WTC11 (cell line): Measurements from ENCODE around the gene TREML2. TPM values are rescaled to one million over a fixed set of nuclear protein-coding genes. Genes with fewer than 3 reads are reported as not detected.

Experiments used
- ATAC-seq: fragments of 200-7000 bp; cut with Tn5 transposase; 2 replicates; pipeline ENCODE4 v1.10.0; 2021; ENCODE audit warnings: mild to moderate bottlenecking, moderate library complexity
- CTCF ChIA-PET: fragments of 300-600 bp; sonication (Branson Sonifier 250); formaldehyde crosslinking; loops from one replicate; lab custom pipeline; 2021; ENCODE audit warnings: antibody characterized with exemption; lab: Charles Lee
- POLR2A ChIA-PET: fragments of 350-600 bp; sonication (Branson Sonifier 250); formaldehyde crosslinking; loops from one replicate; lab custom pipeline; 2021; ENCODE audit warnings: antibody characterized with exemption; lab: Charles Lee
- DNase-seq: peaks from one replicate; pipeline ENCODE4 v3.0.0; 2021; ENCODE audit warnings: low spot score
- H3K27ac Mint-ChIP-seq: 2 replicates; pipeline ENCODE4 v1.8.0; 2021; ENCODE audit warnings: mixed read lengths
- H3K27me3 Mint-ChIP-seq: 2 replicates; pipeline ENCODE4 v1.8.0; 2021; ENCODE audit warnings: low read depth, mild to moderate bottlenecking, moderate library complexity, mixed read lengths
- H3K36me3 Mint-ChIP-seq: 2 replicates; pipeline ENCODE4 v1.8.0; 2021; ENCODE audit warnings: mixed read lengths
- H3K4me1 Mint-ChIP-seq: 2 replicates; pipeline ENCODE4 v1.8.0; 2022; ENCODE audit warnings: mixed read lengths
- H3K4me3 Mint-ChIP-seq: 2 replicates; pipeline ENCODE4 v1.8.0; 2021; ENCODE audit warnings: mild to moderate bottlenecking, moderate library complexity, mixed read lengths
- H3K9me3 Mint-ChIP-seq: 2 replicates; pipeline ENCODE4 v1.8.0; 2021; ENCODE audit warnings: mixed read lengths
- ATF3 ChIP-seq: sonication (generic); formaldehyde crosslinking; conservative IDR thresholded peaks from 2 replicates; pipeline ENCODE4 v1.8.1; 2022; ENCODE audit warnings: mild to moderate bottlenecking, missing genetic modification reagents
- ATF6 ChIP-seq: sonication (generic); formaldehyde crosslinking; IDR thresholded peaks from 2 replicates; pipeline ENCODE4 v1.8.1; 2023; ENCODE audit warnings: mild to moderate bottlenecking, missing genetic modification reagents
- EMX1 ChIP-seq: fragments of 250-450 bp; sonication (Bioruptor Pico); IDR thresholded peaks from 2 replicates; pipeline ENCODE4 v1.8.0; 2021; ENCODE audit warnings: mild to moderate bottlenecking
- ERG ChIP-seq: fragments of 250-450 bp; sonication (Bioruptor Pico); IDR thresholded peaks from 2 replicates; pipeline ENCODE4 v1.8.0; 2021; ENCODE audit warnings: mild to moderate bottlenecking
- ESRRA ChIP-seq: sonication (generic); formaldehyde crosslinking; IDR thresholded peaks from 2 replicates; pipeline ENCODE4 v1.8.1; 2022; ENCODE audit warnings: mild to moderate bottlenecking, missing genetic modification reagents, borderline replicate concordance
- FOXK1 ChIP-seq: sonication (generic); formaldehyde crosslinking; IDR thresholded peaks from 2 replicates; pipeline ENCODE4 v1.8.0; 2022; ENCODE audit warnings: mild to moderate bottlenecking, moderate library complexity, missing genetic modification reagents
- GRHL2 ChIP-seq: fragments of 250-450 bp; sonication (Bioruptor Pico); IDR thresholded peaks from 2 replicates; pipeline ENCODE4 v1.8.0; 2022; ENCODE audit warnings: mild to moderate bottlenecking, moderate library complexity; ENCODE audit not compliant: insufficient replicate concordance, severe bottlenecking
- HMGA2 ChIP-seq: fragments of 250-450 bp; sonication (Bioruptor Pico); IDR thresholded peaks from 2 replicates; pipeline ENCODE4 v1.4.0; 2021; ENCODE audit warnings: mild to moderate bottlenecking, moderate library complexity
- MLX ChIP-seq: sonication (generic); formaldehyde crosslinking; IDR thresholded peaks from 2 replicates; pipeline ENCODE4 v1.8.1; 2023; ENCODE audit warnings: mild to moderate bottlenecking, missing genetic modification reagents, moderate library complexity
- NFYB ChIP-seq: sonication (generic); formaldehyde crosslinking; conservative IDR thresholded peaks from 2 replicates; pipeline ENCODE4 v1.8.0; 2022; ENCODE audit warnings: low read depth, missing genetic modification reagents
- RORB ChIP-seq: fragments of 250-450 bp; sonication (Bioruptor Pico); IDR thresholded peaks from 2 replicates; pipeline ENCODE4 v1.9.0; 2021; ENCODE audit warnings: mild to moderate bottlenecking
- SMAD4 ChIP-seq: sonication (generic); formaldehyde crosslinking; IDR thresholded peaks from 2 replicates; pipeline ENCODE4 v1.8.0; 2022; ENCODE audit warnings: mild to moderate bottlenecking, missing genetic modification reagents
- TEAD1 ChIP-seq: sonication (generic); formaldehyde crosslinking; IDR thresholded peaks from 2 replicates; pipeline ENCODE4 v1.8.0; 2022; ENCODE audit warnings: mild to moderate bottlenecking, missing genetic modification reagents
- TP53 ChIP-seq: sonication (generic); formaldehyde crosslinking; IDR thresholded peaks from 2 replicates; pipeline ENCODE4 v1.8.1; 2023; ENCODE audit warnings: mild to moderate bottlenecking, missing genetic modification reagents
- ZMAT4 ChIP-seq: fragments of 250-450 bp; sonication (Bioruptor Pico); IDR thresholded peaks from 2 replicates; pipeline ENCODE4 v1.9.0; 2021; ENCODE audit warnings: mild to moderate bottlenecking
- ZNF317 ChIP-seq: sonication (generic); formaldehyde crosslinking; IDR thresholded peaks from 2 replicates; pipeline ENCODE4 v1.8.1; 2023; ENCODE audit warnings: low read depth, mild to moderate bottlenecking, moderate library complexity, missing genetic modification reagents, borderline replicate concordance
- ZNF512 ChIP-seq: sonication (generic); formaldehyde crosslinking; IDR thresholded peaks from 2 replicates; pipeline ENCODE4 v1.8.1; 2022; ENCODE audit warnings: missing genetic modification reagents, borderline replicate concordance
- ZNF671 ChIP-seq: fragments of 250-450 bp; sonication (Bioruptor Pico); IDR thresholded peaks from 2 replicates; pipeline ENCODE4 v1.8.0; 2021; ENCODE audit warnings: mild to moderate bottlenecking
- total RNA-seq: library from RNA; stranded (reverse); gene quantifications from 3 replicates; pipeline ENCODE4 v1.2.3, GENCODE V29; 2021

The TREML2 gene
- total RNA-seq, 1 experiment from 2014 or later, result 0.15 TPM

- CTCF ChIA-PET, result interaction anchor here (1.0 to 5.2 kb wide), 4 partner anchors 11 to 47 kb away, joined by 3 to 24 read pairs (median 4); no protein-coding TSS in a partner anchor
Observed at GRCh38 chr6:41179163-41179562, 21.8 kb downstream of the TREML2 start.

GRCh38 chr6:41177695-41178094 lies 23.3 kb downstream of the TREML2 start:
- ATAC-seq (no peak), DNase-seq (no peak)
- Mint-ChIP-seq H3K4me3 (no peak overlapping the region), H3K9me3 (no peaks in the 10 kb centered on the region), H3K27ac (no peak overlapping the region), H3K4me1 (peaks cover 9% of the 10 kb centered on the region; the same call in 1 of the 2 replicates), H3K27me3 (no peaks in the 10 kb centered on the region), H3K36me3 (no peaks in the 10 kb centered on the region)
- POLR2A ChIA-PET, result no interaction called here
- TF ChIP-seq ESRRA (CRISPR knock-in tag), result no peak
- no peak for TF ChIP-seq SMAD4
- TF ChIP-seq ZNF671 (CRISPR knock-in tag), result no peak
- no peak for TF ChIP-seq TEAD1 (CRISPR knock-in tag)
- no peak for TF ChIP-seq EMX1 (CRISPR knock-in tag)
- no peak for TF ChIP-seq NFYB (CRISPR knock-in tag)
- TF ChIP-seq RORB (CRISPR knock-in tag), result no peak
- TF ChIP-seq MLX (CRISPR knock-in tag), result no peak
- TF ChIP-seq ZMAT4 (CRISPR knock-in tag), result no peak
- no peak for TF ChIP-seq FOXK1 (CRISPR knock-in tag)
- TF ChIP-seq ZNF317 (CRISPR knock-in tag), result no peak
- TF ChIP-seq HMGA2, result no peak
- no peak for TF ChIP-seq TP53 (CRISPR knock-in tag)
- CTCF ChIA-PET, result interaction anchor here (1.4 to 5.2 kb wide), 2 partner anchors 14 to 101 kb away, joined by 3 to 24 read pairs; no protein-coding TSS in a partner anchor

More at GRCh38 chr6:41179163-41179562, 21.8 kb downstream of the TREML2 start:
- ATAC-seq (no peak), DNase-seq (no peak)
- Mint-ChIP-seq H3K4me3 (no peak overlapping the region), H3K27me3 (no peaks in the 10 kb centered on the region), H3K27ac (no peak overlapping the region), H3K4me1 (peaks cover 9% of the 10 kb centered on the region; the same call in 1 of the 2 replicates), H3K9me3 (no peaks in the 10 kb centered on the region), H3K36me3 (no peaks in the 10 kb centered on the region)
- POLR2A ChIA-PET, result no interaction called here
- no peak for TF ChIP-seq ATF3 (CRISPR knock-in tag)
- TF ChIP-seq ZNF512 (CRISPR knock-in tag), result no peak
- TF ChIP-seq ATF6 (CRISPR knock-in tag), result no peak
- no peak for TF ChIP-seq ERG
- no peak for TF ChIP-seq GRHL2 (CRISPR knock-in tag)
- TF ChIP-seq, all 79 proteins: peak for 0
